Stimulated activated CD4-positive, alpha-beta T cell treated with anti-CD3 and anti-CD28 coated beads, Interleukin-1b, Interleukin-23, amount 100 ng/mL, for 4 hours (primary cell): ENCODE data around the gene ACTG1.

ENCODE experiments used
- DNase-seq, 2 donors: peaks; one replicate each; pipeline ENCODE4 v3.0.0-alpha.2; 2020; ENCODE audit warnings: low read depth in 2 of 2

Gene ACTG1

DNA sequence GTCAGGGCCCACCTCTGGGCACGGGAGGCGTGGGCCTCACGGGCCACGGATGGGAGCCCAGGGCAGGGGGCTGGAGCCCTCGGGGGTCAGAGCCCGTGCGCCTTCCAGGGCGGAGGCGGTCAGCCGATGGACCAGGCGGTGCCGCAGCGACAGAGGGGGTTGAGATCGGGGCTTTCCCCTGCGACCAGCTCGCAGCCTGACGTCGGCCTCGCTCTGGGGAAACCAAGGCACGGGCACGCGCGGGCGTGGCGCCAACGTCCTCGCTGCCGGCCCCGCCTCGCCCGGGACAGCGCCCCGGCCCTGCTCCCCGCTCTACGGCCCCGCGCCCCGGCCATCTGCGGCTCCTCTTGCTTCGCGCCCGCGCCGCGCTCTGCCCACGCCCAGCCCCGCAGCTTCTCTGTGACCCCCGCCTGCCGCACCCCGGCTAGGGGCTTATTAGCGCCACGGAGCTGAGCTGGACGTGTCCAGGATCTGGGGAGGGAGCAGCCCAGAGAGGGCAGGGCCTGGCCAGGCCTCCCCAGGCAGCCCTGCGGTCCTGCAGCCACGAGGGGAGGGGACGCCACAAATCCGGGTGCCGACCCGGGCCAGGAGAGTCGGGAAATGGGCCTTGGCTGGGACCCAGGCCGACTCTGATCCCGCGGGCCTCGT, 13.5 kb downstream of the ACTG1 start:
- no peak for DNase-seq

DNA sequence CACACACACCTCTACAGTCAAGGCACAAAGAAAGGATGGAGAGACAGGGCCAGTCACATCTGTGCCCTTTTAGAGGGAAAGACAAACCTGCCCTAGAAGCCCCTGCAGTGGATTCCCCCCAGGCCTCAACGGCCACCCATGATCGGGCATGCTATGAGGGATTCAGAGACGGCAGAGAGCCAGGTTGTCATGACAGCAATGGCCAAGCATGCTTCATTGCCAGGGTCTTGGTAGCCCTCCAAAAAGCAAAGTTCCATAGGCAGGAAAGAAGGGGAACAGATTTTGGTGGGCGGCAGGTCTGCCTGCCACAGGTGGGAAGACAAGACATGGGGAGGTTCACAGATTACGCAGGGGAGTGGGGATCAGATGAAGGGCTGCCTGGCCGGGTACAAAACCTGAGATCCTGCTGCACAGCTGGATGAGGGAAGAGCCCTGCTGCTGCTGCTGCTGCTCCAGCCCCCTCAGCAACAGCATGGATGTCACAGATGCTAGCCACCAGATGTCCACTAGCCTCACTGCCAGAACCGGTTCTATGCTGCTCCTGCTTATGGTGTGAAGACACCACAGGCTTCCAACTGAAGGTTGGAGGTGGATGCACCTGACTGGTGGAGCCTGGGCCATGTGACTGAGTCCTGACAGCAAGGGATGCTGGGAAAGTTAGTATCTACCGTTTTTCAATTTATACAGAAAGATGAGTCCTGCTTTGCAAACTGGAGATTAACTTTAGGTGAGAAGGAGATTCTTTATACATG, 17.8 kb downstream of the ACTG1 start:
- no peak for DNase-seq

GRCh38 chr17:81493198-81494038, 19.2 kb downstream of the ACTG1 start:
- DNase-seq = no peak

DNA sequence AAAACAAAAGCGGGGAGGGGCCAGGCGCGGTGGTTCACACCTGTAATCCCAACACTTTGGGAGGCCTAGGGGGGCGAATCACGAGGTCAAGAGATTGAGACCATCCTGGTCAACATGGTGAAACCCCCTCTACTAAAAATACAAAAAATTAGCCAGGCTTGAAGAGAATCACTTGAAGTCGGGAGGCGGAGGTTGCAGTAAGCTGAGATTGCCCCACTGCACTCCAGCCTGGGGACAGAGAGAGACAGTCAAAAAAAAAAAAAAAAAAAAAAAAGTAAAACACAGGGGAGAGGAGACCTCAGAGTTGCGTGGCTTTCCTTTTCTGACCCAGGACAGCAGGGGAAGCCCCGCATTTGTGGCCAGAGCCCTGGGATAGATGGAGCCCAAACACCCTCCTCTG, 19.9 kb downstream of the ACTG1 start:
- no peak for DNase-seq

DNA sequence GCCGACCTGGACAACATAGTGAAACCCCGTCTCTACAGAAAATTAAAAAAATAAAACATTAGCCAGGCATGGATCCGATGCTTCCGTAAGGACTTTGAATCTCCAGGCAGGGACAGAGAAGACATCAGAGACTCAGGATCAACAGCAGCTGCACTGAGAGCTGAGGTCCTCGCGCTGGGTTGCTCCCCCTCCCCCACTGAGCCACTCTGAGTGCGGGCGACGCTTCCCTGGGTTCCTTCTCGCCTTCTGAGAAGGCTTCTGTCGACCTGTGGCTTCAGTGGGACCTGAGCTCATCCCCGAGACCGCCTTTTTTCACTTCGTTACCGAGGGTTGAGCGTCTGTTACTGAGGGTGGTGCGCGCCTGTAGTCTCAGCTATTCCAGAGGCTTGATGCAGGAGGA, 20.4 kb downstream of the ACTG1 start:
- no peak for DNase-seq

DNA sequence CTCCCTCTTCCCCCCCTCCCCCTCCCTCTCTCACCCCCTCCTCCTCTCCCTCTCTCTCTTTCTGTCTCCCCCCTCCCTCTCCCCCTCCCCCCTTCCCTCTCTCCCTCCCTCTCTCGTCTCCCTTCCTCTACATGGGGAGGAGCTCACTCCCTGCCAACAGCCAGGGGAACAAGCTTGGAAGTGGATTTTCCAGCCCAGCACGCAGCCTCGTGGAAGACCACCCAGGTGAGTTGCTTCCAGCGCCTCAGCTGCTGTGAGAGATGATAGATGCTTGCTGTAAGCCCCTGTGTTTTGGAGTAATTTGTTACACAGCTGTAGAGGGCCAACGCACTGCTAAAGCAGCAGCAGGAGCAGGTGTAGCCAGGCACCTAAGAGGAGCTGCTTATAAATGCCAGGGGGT, 20.8 kb downstream of the ACTG1 start:
- DNase-seq = no peak

DNA sequence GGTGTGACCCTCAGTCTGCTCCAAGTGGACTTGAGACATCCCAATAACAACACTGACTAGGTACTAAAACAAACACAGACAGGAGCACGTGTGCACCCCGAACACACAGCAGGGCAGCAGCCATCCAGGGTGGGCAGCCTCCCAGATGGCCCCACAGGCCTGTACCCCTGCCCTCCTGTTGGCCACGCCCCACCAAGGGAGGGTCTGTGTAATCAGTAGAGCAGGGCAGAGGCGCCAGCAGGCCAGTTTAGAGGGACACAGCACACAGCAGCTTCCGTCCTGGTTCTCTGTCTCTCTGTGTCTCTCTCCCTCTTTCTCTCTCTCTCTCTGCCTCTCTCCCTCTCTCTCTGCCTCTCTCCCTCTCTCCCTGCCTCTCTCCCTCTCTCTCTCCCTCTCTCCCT, 21.4 kb downstream of the ACTG1 start:
- no peak for DNase-seq

DNA sequence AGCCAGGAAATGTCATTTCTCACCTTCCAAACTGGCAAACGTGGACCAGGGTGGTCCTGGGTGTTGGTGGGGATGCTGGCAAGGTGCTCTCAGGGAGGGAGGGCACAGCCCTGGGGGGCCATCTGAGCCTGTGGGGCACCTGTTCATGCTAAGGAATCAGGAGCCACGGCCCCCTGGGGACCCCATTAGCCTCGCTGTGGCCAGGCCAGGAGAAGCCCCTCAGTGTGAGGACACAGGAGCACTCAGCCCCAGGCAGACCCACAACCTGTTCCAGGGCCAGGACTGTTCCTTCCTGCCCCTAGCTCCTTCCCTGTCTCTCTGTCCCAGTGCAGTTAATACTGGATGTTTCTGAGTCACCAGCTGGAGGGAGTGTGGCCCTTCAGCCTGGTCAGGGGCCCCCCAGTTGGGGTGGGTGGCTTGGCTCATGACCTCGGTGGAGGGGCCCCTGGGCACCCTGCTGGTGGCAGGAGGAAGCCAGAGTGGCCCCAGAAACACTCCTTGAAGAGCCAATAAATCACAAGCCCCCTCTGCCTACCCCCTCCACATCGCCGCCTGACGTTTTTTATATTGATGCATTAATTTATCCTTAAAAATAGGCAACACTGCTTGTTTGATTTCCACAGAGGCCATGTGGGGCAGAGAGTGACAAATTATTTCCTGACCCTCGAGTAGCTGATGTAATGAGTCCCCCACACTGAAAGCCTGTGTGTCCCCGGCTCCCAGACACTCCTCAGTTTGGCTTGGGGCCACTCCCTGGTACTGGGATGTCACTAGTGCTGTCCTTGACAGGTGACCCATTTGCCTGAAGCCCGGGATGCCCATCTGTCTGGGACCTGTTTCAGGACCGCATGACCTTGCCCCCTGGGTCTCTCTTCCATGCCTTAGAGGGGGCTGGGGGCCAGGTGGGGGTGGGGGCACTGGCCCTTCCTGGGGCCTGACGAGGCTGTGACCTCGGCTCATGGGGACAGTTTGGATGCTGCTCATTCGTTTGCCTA, 22.3 kb downstream of the ACTG1 start:
- DNase-seq = no peak

DNA sequence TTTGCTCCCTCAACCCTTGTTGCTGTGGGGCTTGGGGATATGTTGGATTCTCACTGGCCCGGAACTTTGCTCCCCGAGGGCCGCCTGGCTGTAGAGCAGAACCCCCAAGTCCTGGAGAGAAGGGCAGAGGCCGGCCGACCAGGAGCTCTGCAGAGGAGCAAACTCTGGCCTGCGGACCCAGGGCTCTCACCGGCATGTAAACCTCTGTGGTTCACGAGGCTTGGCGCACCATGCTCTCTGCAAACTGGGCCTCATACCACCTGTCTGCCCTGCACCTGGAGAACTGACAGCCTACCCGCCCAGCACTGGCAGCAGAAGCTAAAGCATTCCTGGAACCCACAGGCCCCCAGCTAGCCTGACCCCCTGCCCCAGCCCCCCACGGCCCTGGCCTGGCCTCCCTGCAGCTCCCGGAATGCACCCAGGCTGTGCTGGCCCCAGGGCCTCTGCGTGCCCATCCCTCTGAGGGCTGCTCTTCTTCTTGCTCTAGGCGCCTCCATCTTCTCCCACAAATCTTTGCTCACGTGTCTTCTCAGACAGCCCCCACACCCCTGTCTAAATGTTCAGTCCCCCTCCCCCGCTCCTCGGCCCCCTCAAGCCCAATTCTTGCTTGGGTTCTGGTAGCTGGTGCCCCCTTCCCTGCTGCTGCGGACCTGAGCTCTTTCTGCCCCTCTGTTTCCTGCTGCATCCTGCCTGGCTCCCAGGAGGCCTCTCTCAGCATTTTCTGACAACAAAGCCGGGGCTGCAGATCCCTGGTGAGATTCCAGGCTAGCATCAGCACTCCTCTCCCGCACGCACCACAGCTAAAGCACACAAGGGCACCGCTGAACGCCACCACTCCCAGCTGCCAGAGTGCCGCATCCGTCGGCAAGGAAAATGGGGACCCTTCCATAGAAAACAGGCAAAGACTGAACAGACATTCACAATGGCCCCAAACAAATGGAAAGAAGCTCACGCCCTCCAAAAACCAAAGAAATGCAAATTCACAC, 23.3 kb downstream of the ACTG1 start:
- DNase-seq = no peak

DNA sequence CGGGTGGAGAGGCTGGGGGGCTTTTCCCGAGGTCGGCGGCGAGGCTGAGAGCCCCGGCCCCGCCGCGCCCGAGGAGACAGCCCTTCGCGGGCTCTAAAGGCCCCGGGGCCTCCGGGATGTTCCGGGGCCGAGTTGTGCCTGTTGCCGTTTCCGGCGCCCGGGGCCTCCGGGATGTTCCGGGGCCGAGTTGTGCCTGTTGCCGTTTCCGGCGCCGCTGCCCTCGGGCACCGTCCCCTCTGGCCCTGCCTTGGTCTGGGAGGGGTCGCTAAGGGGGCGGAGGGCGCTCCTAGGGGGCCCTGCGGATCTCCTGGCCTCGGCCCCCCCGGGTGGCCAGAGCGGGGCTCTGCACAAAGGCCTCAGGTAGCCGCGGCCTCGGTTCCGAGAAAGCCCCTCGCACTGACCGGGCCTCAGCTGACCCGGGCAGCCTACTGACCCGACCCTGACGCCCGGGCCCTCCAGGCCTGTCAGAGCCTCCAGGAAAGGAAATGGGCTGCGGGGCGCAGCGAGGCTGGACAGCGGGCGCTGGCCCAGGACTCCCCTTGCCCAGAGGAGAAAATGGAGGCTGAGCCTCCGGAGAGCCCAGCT, 24.2 kb downstream of the ACTG1 start:
- no peak for DNase-seq

- peak; percentile 74 to 85 for DNase-seq
Measured at GRCh38 chr17:81487487-81488275, 24.9 kb downstream of the ACTG1 start.

- DNase-seq = no peak
Measured at GRCh38 chr17:81487089-81487486, 25.5 kb downstream of the ACTG1 start.

- no peak for DNase-seq
Measured at GRCh38 chr17:81486199-81486810, 26.3 kb downstream of the ACTG1 start.

DNA sequence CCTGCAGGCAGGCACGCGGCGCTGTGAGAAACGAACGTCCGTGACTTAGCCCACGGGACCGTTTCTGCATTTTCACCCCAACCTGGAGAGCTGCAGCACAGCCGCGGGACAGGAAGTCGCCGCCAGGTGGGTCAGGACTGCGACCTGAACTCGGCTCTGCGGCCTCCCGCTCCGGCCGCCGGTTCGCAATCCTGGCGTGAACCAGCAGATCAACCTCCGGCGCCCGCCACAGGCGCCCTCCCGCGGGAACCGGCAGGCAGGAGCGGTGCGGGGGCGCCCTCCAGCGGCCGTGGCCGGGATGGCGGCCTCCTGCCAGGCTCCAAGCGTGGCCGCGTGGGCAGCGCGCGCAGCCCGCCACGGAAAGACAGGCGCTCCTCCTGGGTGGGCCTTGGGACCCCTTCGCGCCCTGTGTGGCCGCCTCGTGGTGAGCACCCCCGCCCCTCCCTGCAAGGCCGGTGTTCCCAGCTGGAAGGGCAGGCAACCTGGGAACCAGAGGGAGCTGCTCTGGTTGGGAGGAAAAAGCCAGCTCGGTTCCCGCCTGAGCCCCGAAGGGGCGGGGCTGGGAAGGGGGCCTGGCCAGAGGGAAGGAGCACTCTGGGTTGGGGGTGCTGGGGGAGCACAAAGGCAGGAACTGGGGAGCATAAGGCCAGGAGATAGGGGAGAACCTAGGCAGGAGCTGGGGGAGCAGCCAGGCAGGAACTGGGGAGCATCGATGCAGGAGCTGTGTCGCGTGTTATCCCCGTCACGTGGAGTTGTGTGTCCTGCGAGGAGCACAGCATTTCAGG, 28.2 kb downstream of the ACTG1 start:
- DNase-seq = peak; percentile 86 to 91

GRCh38 chr17:81483862-81484194, 28.8 kb downstream of the ACTG1 start:
- DNase-seq = no peak

GRCh38 chr17:81483085-81483861, 29.3 kb downstream of the ACTG1 start:
- DNase-seq = no peak

DNA sequence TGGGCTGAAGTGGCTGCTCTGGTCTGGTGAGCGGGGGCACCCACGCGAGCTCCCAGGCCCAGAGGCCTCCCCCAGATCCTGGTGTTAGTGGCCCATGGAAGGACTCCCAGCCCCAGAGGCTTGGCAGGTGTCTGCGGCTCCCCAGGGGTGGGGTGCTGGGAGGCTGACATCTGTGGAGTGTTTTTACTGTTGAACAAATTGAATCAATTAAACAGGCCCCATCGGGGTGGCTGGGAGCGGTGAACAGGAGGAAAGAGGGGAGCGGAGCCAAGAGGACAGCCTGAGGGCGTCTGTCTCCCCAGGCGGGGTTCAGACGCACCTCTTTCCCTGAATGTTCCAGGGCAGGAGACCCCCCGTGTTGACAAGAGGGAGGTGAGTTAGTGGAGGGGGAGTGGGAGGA, 29.9 kb downstream of the ACTG1 start:
- DNase-seq = no peak
